Measurements from ENCODE around the gene ACTMAP. TPM values are rescaled to one million over a fixed set of nuclear protein-coding genes. Genes with fewer than 3 reads are reported as not detected.
"Not testable (repeated sequence)": the region's sequence is repeated elsewhere in the genome, so short reads cannot be mapped to it uniquely, and the experiment has no call there.

ACTMAP gene
- total and polyA plus RNA-seq, 9 donors, result 2.1 to 6.5 (median 3.7) TPM

DNA sequence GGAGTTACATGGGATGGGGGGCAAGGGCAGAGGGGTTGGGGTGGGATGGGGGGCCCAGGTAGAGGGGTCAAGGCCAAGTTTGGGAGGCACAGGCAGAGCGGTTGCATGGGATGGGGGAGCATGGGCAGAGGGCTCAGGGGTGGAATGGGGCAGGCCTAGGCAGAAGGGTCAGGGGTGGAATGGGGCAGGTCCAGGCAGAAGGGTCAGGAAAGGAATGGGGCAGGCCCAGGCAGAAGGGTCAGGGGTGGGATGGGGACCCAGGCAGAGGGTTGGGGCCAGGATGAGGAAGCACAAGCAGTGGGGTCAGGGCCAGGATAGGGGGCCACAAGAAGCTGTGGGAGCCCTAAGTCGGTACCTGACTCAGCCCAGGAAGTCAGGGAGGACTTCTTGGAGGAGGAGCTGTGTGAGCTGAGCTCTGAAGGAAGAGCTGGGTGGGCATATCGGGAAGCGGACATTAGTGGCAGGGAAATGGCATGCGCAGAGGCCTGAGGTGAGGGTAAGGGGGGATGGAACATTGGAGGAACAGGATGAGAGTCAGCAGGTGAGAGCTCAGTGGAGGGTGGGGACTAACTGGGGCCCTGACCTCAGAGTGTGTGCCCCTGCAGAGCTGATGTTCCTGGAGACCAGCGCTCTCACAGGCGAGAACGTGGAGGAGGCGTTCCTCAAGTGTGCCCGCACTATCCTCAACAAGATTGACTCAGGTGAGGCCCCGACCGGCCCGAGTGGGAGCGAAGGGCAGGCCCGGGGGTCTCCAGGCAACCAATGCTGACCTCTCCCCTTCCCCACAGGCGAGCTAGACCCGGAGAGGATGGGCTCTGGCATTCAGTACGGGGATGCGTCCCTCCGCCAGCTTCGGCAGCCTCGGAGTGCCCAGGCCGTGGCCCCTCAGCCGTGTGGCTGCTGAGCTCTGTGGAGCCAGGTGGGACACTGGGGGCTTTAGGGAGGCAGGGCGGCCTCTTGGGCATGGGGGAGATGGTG, 36.1 kb upstream of the ACTMAP start:
- Histone ChIP-seq H3K4me1 (ENCODE audit: insufficient read depth) (no peaks in the 10 kb centered on the region), H3K9me3 (no peaks in the 10 kb centered on the region), H3K27me3 (no peaks in the 10 kb centered on the region), H3K4me3 (no peak overlapping the region), H3K36me3 (no peaks in the 10 kb centered on the region), H3K27ac (no peak overlapping the region)
- intact Hi-C loops (cut with DNase I), result no loop called here
- WGBS, 3 donors, result 82 to 90% (median 84%) methylated on average over 20 to 25 of the region's 25 CpGs
- DNase-seq, result no peak
- TF ChIP-seq CTCF (IDR thresholded peaks at IDR 0.05) (no peak), POLR2A (IDR thresholded peaks at IDR 0.05) (no peak), EP300 (IDR thresholded peaks at IDR 0.05) (no peak)

DNA sequence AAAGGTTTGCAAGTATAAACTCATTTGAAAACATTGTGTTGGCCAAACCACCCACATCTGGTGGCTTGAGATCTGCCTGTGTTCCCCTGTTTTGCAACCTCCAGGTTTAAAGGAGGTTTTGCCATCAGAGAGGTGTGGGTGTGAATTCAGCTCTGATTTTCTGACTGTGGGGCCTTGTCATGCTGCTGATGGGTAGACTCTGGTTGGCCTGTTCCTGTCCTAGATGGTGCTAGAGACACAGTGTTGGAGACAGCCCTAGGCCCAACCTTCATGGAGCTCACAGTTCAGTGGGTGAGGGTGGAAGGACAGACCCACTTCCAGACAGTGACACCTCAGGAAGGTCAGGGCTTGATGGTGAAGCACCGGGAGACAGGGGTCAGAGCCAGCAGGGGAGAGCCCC, 35.2 kb upstream of the ACTMAP start:
- TF ChIP-seq POLR2A (IDR thresholded peaks at IDR 0.05) (no peak), EP300 (IDR thresholded peaks at IDR 0.05) (no peak), CTCF (IDR thresholded peaks at IDR 0.05) (no peak)
- intact Hi-C loops (cut with DNase I), result no loop called here
- Histone ChIP-seq H3K4me3 (no peak overlapping the region), H3K9me3 (no peaks in the 10 kb centered on the region), H3K36me3 (no peaks in the 10 kb centered on the region), H3K27ac (no peak overlapping the region), H3K27me3 (no peaks in the 10 kb centered on the region), H3K4me1 (ENCODE audit: insufficient read depth) (no peaks in the 10 kb centered on the region)
- DNase-seq, result no peak
- 21 to 26% (median 22%) methylated on average over 1 of the region's 1 CpG for WGBS, 3 donors

DNA sequence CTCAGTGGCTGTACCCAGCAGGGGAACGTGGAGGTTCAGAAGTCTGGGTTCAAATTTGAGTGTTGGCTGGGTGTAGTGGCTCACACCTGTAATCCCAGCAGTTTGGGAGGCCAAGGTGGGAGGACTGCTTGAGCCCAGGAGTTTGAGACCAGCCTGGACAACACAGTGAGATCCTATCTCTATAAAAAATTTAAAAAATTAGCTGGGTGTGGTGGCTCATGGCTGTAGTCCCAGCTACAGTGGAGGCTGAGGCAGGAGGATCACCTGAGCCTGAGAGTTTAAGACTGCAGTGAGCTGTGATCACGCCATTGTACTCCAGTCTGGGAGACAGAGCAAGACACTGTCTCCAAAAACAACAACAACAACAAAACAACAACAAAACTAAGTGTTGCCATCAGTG, 33.9 kb upstream of the ACTMAP start:
- H3K4me1 ChIP-seq (ENCODE audit: insufficient read depth); DNase-seq; H3K27me3 ChIP-seq; H3K27ac ChIP-seq; H3K4me3 ChIP-seq; H3K9me3 ChIP-seq; intact Hi-C loops (cut with DNase I); H3K36me3 ChIP-seq: not testable (repeated sequence)
- WGBS, 3 donors, result 91 to 99% (median 95%) methylated on average over 2 of the region's 2 CpGs

GRCh38 chr19:40783711-40784110, 33.4 kb upstream of the ACTMAP start:
- no peak overlapping the region for H3K4me3 ChIP-seq
- no peak overlapping the region for H3K27ac ChIP-seq
- 86 to 89% (median 87%) methylated on average over 11 to 14 of the region's 14 CpGs for WGBS, 3 donors
- intact Hi-C loops (cut with DNase I), result no loop called here
- no peak for TF ChIP-seq EP300 (IDR thresholded peaks at IDR 0.05)
- no peak for TF ChIP-seq CTCF (IDR thresholded peaks at IDR 0.05)
- no peak for TF ChIP-seq POLR2A (IDR thresholded peaks at IDR 0.05)
- H3K9me3 ChIP-seq, result no peaks in the 10 kb centered on the region
- H3K27me3 ChIP-seq, result no peaks in the 10 kb centered on the region
- DNase-seq, result no peak
- peaks cover 2% of the 10 kb centered on the region for H3K4me1 ChIP-seq (ENCODE audit: insufficient read depth)
- H3K36me3 ChIP-seq, result no peaks in the 10 kb centered on the region

DNA sequence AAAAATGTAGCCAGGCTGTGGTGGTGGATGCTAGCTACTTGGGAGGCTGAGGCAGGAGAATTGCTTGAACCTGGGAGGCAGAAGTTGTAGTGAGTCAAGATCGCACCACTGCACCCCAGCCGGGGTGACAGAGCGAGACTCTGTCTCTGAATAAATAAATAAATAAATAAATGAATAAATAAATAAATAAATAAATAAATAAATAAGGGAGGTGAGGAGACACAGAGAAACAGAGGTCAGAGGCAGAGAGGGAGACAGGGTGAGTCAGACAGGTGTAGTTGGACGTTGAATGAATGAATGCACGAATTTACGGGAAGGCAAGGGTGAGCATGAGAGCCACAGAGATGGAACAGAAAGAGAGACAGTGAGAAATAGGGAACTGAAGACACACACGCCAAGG, 30.9 kb upstream of the ACTMAP start:
- WGBS, 3 donors, result 95 to 98% (median 97%) methylated on average over 7 of the region's 7 CpGs
- no peaks in the 10 kb centered on the region for H3K9me3 ChIP-seq
- H3K4me1 ChIP-seq (ENCODE audit: insufficient read depth), result peaks cover 8% of the 10 kb centered on the region
- intact Hi-C loops (cut with DNase I), result no loop called here
- H3K27me3 ChIP-seq, result no peaks in the 10 kb centered on the region
- no peak for DNase-seq
- H3K36me3 ChIP-seq, result no peaks in the 10 kb centered on the region
- no peak overlapping the region for H3K27ac ChIP-seq
- no peak for TF ChIP-seq CTCF (IDR thresholded peaks at IDR 0.05)
- no peak for TF ChIP-seq EP300 (IDR thresholded peaks at IDR 0.05)
- no peak for TF ChIP-seq POLR2A (IDR thresholded peaks at IDR 0.05)
- H3K4me3 ChIP-seq, result no peak overlapping the region

Measured in ovary (tissue), 9 donors.